ENCODE measurements around the gene DUSP1. TPM values are rescaled to one million over a fixed set of nuclear protein-coding genes. Genes with fewer than 3 reads are reported as not detected.

Gene DUSP1
- polyA plus RNA-seq, 1 donor (not counting 4 experiments of a cell fraction or from before 2014, with no cell fraction given): 174 TPM

- Histone ChIP-seq H3K79me2 (ENCODE audit: control insufficient read depth, insufficient read depth, low read length) (no peaks in the 10 kb centered on the region), H3K4me2 (ENCODE audit: control insufficient read depth, extremely low read depth, insufficient read depth, low read depth, low read length) (no peak overlapping the region), H3K4me3 (ENCODE audit: control insufficient read depth in 2 of 3, extremely low read depth in 1 of 3, insufficient read depth in 2 of 3, low read depth in 1 of 3, low read length in 3 of 3) (no peak overlapping the region), H3K9me1 (ENCODE audit: control insufficient read depth, extremely low read depth, insufficient read depth, low read length) (no peaks in the 10 kb centered on the region), H3K27me3 (ENCODE audit: control insufficient read depth, extremely low read depth, insufficient read depth, low read length) (no peaks in the 10 kb centered on the region), H3K27ac (ENCODE audit: control insufficient read depth, insufficient read depth, low read length) (peak overlapping the region; percentile 93), H4K20me1 (ENCODE audit: control insufficient read depth, extremely low read depth, insufficient read depth, low read length) (no peaks in the 10 kb centered on the region), H3K36me3 (ENCODE audit: control insufficient read depth in 2 of 2, extremely low read depth in 1 of 2, insufficient read depth in 2 of 2, low read length in 2 of 2) (no peaks in the 10 kb centered on the region), H2AFZ (ENCODE audit: control insufficient read depth, low read length) (no peak overlapping the region), H3K9me3 (ENCODE audit: control insufficient read depth, low read depth, low read length) (no peaks in the 10 kb centered on the region), H3K9ac (ENCODE audit: control insufficient read depth, extremely low read depth, insufficient read depth, low read length) (no peak overlapping the region), H3K4me1 (ENCODE audit: control insufficient read depth, extremely low read depth, insufficient read depth, low read length) (peaks cover 56% of the 10 kb centered on the region)
- DNase-seq (ENCODE audit: low read depth, low spot score) (no peak), FAIRE-seq (no peak)
- dilution Hi-C loops (cut with MboI; ENCODE audit: extremely low pct_ligation_motif_present, low sequenced_read_pairs): no loop called here
- no peak for TF ChIP-seq EZH2 (IDR thresholded peaks at IDR 0.05; ENCODE audit: low read length)
- TF ChIP-seq CTCF (optimal IDR thresholded peaks at IDR 0.05 in 1 of 3, IDR thresholded peaks at IDR 0.05 in 1 of 3, conservative IDR thresholded peaks at IDR 0.05 in 1 of 3; ENCODE audit: extremely low read depth in 1 of 3, insufficient read depth in 2 of 3, low read length in 3 of 3): no peak
Measured at GRCh38 chr5:172802567-172803176, 31.7 kb upstream of the DUSP1 start.

GRCh38 chr5:172802112-172802511, 31.1 kb upstream of the DUSP1 start:
- Histone ChIP-seq H3K9me1 (ENCODE audit: control insufficient read depth, extremely low read depth, insufficient read depth, low read length) (no peaks in the 10 kb centered on the region), H3K4me3 (ENCODE audit: control insufficient read depth in 2 of 3, extremely low read depth in 1 of 3, insufficient read depth in 2 of 3, low read depth in 1 of 3, low read length in 3 of 3) (no peak overlapping the region), H3K4me1 (ENCODE audit: control insufficient read depth, extremely low read depth, insufficient read depth, low read length) (peaks cover 52% of the 10 kb centered on the region), H3K9ac (ENCODE audit: control insufficient read depth, extremely low read depth, insufficient read depth, low read length) (no peak overlapping the region), H2AFZ (ENCODE audit: control insufficient read depth, low read length) (no peak overlapping the region), H4K20me1 (ENCODE audit: control insufficient read depth, extremely low read depth, insufficient read depth, low read length) (no peaks in the 10 kb centered on the region), H3K9me3 (ENCODE audit: control insufficient read depth, low read depth, low read length) (no peaks in the 10 kb centered on the region), H3K27ac (ENCODE audit: control insufficient read depth, insufficient read depth, low read length) (peak overlapping the region; percentile 93), H3K79me2 (ENCODE audit: control insufficient read depth, insufficient read depth, low read length) (no peaks in the 10 kb centered on the region), H3K36me3 (ENCODE audit: control insufficient read depth in 2 of 2, extremely low read depth in 1 of 2, insufficient read depth in 2 of 2, low read length in 2 of 2) (no peaks in the 10 kb centered on the region), H3K27me3 (ENCODE audit: control insufficient read depth, extremely low read depth, insufficient read depth, low read length) (no peaks in the 10 kb centered on the region), H3K4me2 (ENCODE audit: control insufficient read depth, extremely low read depth, insufficient read depth, low read depth, low read length) (no peak overlapping the region)
- dilution Hi-C loops (cut with MboI; ENCODE audit: extremely low pct_ligation_motif_present, low sequenced_read_pairs): no loop called here
- DNase-seq (ENCODE audit: low read depth, low spot score): no peak
- FAIRE-seq: no peak
- TF ChIP-seq EZH2 (IDR thresholded peaks at IDR 0.05; ENCODE audit: low read length): no peak
- no peak for TF ChIP-seq CTCF (optimal IDR thresholded peaks at IDR 0.05 in 1 of 3, IDR thresholded peaks at IDR 0.05 in 1 of 3, conservative IDR thresholded peaks at IDR 0.05 in 1 of 3; ENCODE audit: extremely low read depth in 1 of 3, insufficient read depth in 2 of 3, low read length in 3 of 3)
